NOMO-1 (cell line): ENCODE data around the gene TAS2R16.
"Not testable (repeated sequence)": the region's sequence is repeated elsewhere in the genome, so short reads cannot be mapped to it uniquely, and the experiment has no call there.

Experiments
- DNase-seq, 2 experiments: peaks; one replicate each; lab custom pipeline; 2025; ENCODE audit not compliant: unreplicated experiment in 2 of 2; lab: John Stamatoyannopoulos, UW

Gene TAS2R16

GRCh38 chr7:122975341-122975740, 20.2 kb downstream of the TAS2R16 start:
- DNase-seq, result no peak

DNA sequence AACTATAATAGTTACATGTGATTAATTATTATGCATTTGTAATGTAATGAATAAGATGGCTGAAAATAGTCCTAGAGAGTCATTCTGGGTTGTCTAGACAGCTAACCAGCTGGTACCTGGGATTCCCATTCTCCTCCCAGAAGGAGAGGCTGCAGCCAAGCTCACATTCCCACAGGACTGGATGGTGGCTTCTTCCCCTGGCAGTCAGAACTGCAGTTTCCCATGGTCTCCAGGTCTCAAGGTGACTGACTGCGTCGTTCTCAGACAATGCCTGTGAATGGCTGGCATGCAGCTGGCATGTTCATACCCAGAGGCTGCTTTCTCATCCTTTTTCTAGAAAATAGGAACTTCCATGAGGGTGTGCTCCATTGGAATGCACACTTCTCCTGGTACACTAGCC, 21.3 kb downstream of the TAS2R16 start:
- no peak for DNase-seq

DNA sequence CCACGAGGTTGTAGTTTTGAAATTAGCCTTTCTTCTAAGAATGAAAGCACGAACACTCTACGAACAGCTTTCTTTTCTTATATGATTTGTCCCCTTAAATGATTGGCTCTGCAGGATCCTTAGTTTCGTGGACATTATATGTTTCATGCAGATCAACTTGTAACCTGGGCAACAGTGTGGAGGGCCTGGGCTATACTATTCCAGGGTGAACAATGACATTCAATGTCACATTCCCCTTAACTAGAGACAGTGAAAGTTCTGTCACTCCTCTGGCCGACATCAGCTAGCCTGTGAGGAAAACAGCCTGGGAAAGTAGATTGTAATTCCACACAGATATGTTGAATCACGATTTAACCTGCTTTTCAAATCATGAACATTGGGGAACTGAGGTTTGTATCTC, 23.4 kb downstream of the TAS2R16 start:
- DNase-seq, result no peak

DNA sequence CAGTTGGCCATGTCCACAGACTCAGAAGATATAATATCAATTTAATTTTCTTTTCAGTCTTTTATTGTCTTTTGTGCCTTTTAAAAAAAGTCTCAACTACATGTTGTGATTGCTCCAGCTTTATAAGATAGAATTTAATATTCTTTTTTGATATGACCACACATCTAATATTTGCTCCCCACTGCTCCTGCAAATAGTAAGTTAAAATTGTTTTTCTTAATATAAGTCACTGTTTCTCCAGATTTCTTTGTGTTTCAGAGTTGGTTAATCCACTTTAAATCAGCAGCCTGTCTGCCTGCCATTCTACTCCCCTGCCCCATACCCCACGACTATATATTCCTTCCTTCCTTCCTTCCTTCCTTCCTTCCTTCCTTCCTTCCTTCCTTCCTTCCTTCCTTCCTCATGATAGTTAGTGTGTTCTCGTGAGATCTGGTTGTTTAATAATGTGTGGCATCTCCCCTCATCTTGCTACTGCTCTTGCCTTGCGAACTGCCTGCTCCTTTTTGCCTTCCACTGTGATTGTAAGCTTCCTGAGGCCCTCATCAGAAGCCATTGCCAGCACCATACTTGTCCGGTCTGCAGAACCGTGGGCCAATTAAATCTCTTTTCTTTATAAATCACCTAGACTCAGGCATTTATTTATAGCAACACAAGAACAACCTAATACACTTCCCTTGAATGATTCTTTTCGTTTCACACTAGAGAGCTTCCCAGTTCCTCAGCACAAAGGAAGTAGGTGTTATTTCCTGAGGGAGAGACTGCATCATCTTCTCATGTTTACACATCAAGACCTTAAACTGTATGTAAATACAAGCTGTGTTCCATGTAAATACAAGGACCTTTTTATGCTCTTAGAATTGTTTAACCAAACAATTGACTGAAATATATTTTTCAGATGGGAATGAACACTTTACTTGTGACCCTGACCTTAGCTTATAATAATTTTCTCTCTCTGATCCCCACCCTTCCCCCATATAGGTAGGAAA, 24.5 kb downstream of the TAS2R16 start:
- DNase-seq, result no peak

- DNase-seq, result no peak
Observed at GRCh38 chr7:122968389-122968788, 27.1 kb downstream of the TAS2R16 start.

DNA sequence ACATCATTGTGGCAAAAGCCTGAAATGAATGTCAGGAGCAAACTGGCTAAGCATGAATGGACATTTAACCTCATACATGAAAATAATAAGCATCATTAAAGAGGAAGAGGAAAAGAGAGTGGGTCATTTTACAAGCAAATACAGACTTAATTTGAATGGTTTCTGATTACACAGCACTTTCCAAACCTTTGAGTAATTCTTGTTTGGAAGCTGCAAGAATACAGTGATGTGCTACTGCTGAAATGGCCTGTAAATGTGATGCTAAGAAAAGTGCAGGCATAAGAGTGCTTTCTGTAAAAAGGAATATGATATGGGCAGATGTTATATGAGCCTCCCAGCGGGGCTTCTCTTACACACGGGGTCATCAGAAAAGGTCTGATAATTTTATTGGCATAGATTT, 30.2 kb downstream of the TAS2R16 start:
- no peak for DNase-seq

GRCh38 chr7:122953678-122954077, 41.8 kb downstream of the TAS2R16 start:
- DNase-seq, result not testable (repeated sequence)

DNA sequence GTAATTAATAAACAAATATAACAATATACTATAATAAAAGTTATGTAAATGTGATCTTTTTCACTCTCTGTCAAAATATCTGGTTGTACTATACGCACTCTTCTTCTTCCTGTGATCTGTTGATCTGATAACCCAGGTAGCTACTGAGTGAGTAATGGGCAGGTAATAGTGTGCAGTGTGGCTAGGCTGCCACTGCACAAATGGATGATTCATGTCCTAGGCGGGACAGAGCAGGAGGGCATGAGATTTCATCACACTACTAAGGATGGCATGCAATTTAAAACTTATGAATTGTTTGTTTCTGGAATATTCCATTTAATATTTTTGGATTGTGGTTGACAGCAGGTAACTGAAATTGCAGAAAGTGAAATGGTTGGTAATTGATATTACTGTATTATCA, 44.5 kb downstream of the TAS2R16 start:
- DNase-seq, result no peak

- DNase-seq, result no peak
Observed at GRCh38 chr7:122949186-122949585, 46.3 kb downstream of the TAS2R16 start.
